OCI-LY3 (cell line): ENCODE data around the gene GRIK1.

Source experiments
- H2AFZ ChIP-seq: fragments of 200-600, 300-600 bp; shearing (Covaris generic); 2 replicates; pipeline ENCODE4 v1.6.0; 2014; ENCODE audit warnings: antibody characterized with exemption, low read depth, low read length
- H3K27ac ChIP-seq: fragments of 200-600, 300-600 bp; sonication (generic); 2 replicates; pipeline ENCODE4 v1.5.1; 2014; ENCODE audit warnings: mild to moderate bottlenecking, low read length, moderate library complexity, mixed read lengths
- H3K27me3 ChIP-seq: fragments of 200-600, 300-600 bp; sonication (generic); 2 replicates; pipeline ENCODE4 v1.6.1; 2014; ENCODE audit warnings: low read depth, low read length, mixed read lengths
- H3K36me3 ChIP-seq: fragments of 200-600, 300-600 bp; sonication (generic); replicated peaks from 2 replicates; pipeline ENCODE3; 2014; ENCODE audit warnings: low read depth, low read length, mixed read lengths
- H3K4me1 ChIP-seq: fragments of 300-600, 200-600 bp; sonication (generic); 2 replicates; pipeline ENCODE4 v1.6.1; 2014; ENCODE audit warnings: low read length, mixed read lengths
- H3K4me2 ChIP-seq: fragments of 200-600, 300-600 bp; sonication (generic); 2 replicates; pipeline ENCODE4 v1.6.1; 2014; ENCODE audit warnings: low read length, mixed read lengths
- H3K4me3 ChIP-seq: fragments of 300-600, 200-600 bp; sonication (generic); 2 replicates; pipeline ENCODE4 v1.5.1; 2014; ENCODE audit warnings: antibody characterized with exemption, mild to moderate bottlenecking, low read length, moderate library complexity
- H3K79me2 ChIP-seq: fragments of 300-600, 200-600 bp; shearing (Covaris generic); 2 replicates; pipeline ENCODE4 v1.6.1; 2014; ENCODE audit warnings: mild to moderate bottlenecking, low read length, mixed read lengths
- H3K9ac ChIP-seq: fragments of 300-600, 200-600 bp; shearing (Covaris generic); 2 replicates; pipeline ENCODE4 v1.6.0; 2014; ENCODE audit warnings: mild to moderate bottlenecking, low read length, moderate library complexity
- H3K9me3 ChIP-seq: fragments of 200-600, 300-600 bp; shearing (Covaris generic); 2 replicates; pipeline ENCODE4 v1.6.1; 2014; ENCODE audit warnings: low read length, mixed read lengths; ENCODE audit not compliant: insufficient read depth
- H4K20me1 ChIP-seq: fragments of 200-600, 300-600 bp; sonication (generic); 2 replicates; pipeline ENCODE4 v1.6.1; 2016; ENCODE audit warnings: low read length, mixed read lengths; ENCODE audit not compliant: insufficient read depth
- EZH2phosphoT487 ChIP-seq: fragments of 200-600 bp; shearing (Covaris generic); IDR thresholded peaks from 2 replicates; pipeline ENCODE4 v1.6.1; 2018; ENCODE audit warnings: antibody characterized with exemption, mixed run types, low read depth
- TF ChIP-seq, protein P1 (sequence below): fragments of 200-600, 300-600 bp; sonication (generic); IDR thresholded peaks from 2 replicates; pipeline ENCODE4 v1.5.1; 2014; ENCODE audit warnings: antibody characterized with exemption, low read length, low read depth

GRIK1 gene

DNA sequence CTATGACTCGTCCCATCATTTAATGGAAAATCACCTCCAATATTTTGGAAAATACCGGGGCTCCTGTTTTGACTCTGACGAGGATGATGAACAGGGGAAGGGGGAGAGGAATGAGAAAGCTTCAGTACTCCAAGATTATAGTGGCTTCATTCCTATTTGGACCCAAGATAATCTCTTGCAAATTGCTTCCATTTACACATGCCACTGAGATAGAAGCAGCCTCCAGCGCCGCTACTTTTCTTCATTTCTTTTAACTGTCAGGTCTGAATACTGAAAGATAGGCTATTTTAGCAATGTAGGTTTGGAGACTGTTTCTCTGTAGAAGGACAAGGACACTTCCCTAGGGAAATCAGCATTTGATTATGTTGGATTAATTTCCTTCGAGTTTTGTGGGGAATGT is 565 bp upstream of the GRIK1 start:
- no peaks in the 10 kb centered on the region for H3K36me3 ChIP-seq
- no peak overlapping the region for H2AFZ ChIP-seq
- no peak overlapping the region for H3K4me2 ChIP-seq
- no peak overlapping the region for H3K9ac ChIP-seq
- H3K27ac ChIP-seq = no peak overlapping the region
- no peak overlapping the region for H3K4me3 ChIP-seq
- H4K20me1 ChIP-seq = no peaks in the 10 kb centered on the region
- no peaks in the 10 kb centered on the region for H3K79me2 ChIP-seq
- TF ChIP-seq, protein P1, sequence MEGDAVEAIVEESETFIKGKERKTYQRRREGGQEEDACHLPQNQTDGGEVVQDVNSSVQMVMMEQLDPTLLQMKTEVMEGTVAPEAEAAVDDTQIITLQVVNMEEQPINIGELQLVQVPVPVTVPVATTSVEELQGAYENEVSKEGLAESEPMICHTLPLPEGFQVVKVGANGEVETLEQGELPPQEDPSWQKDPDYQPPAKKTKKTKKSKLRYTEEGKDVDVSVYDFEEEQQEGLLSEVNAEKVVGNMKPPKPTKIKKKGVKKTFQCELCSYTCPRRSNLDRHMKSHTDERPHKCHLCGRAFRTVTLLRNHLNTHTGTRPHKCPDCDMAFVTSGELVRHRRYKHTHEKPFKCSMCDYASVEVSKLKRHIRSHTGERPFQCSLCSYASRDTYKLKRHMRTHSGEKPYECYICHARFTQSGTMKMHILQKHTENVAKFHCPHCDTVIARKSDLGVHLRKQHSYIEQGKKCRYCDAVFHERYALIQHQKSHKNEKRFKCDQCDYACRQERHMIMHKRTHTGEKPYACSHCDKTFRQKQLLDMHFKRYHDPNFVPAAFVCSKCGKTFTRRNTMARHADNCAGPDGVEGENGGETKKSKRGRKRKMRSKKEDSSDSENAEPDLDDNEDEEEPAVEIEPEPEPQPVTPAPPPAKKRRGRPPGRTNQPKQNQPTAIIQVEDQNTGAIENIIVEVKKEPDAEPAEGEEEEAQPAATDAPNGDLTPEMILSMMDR = no peak
- no peak for TF ChIP-seq EZH2phosphoT487
- H3K9me3 ChIP-seq = no peaks in the 10 kb centered on the region
- no peaks in the 10 kb centered on the region for H3K4me1 ChIP-seq
- no peaks in the 10 kb centered on the region for H3K27me3 ChIP-seq

DNA sequence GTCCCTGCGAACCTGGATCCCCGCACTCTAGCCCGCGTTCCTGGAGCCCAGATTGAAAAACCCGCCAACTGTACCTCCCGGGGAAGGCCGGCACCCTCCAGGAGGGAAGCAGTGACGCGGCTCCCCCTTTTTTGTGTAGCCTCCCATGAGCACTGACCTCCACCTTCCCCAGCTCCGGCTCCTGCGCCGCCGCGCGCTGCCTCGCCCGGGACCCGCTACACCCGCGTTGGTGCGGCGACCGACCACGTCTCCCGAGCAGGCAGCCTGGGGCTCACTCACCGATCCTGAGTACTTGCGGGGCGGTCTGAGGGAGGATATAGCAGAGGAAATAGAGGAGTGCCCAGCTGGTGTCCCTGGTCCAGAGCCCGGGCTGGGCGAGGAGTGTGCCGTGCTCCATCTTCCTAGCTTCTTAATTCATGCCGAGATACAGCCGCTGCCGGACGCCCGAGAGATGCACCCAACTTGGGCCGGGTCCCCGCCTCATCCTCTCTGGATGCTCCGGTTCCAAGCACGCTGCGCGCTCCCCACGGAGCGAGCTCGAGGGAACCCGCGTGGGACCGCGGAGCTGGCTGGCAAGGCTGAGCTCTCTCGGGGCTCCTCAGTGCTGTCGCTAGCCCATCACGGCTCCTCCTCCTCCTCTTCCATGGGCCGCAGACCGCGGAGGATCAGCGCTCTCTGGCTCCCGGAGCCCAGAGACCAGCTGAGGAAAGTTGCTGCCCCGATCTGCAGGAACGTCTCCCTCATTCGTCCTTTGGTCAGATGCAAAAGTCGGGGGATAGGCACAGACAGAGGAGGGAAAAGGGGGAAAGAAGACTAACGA is 482 bp downstream of the GRIK1 start:
- Histone ChIP-seq H2AFZ (no peak overlapping the region), H3K9me3 (no peaks in the 10 kb centered on the region), H3K27me3 (no peaks in the 10 kb centered on the region), H3K4me2 (no peak overlapping the region), H4K20me1 (no peaks in the 10 kb centered on the region), H3K79me2 (no peaks in the 10 kb centered on the region), H3K4me1 (peaks cover 8% of the 10 kb centered on the region), H3K4me3 (no peak overlapping the region), H3K36me3 (no peaks in the 10 kb centered on the region), H3K27ac (no peak overlapping the region), H3K9ac (no peak overlapping the region)
- TF ChIP-seq EZH2phosphoT487 = no peak
- TF ChIP-seq, protein P1 = no peak

DNA sequence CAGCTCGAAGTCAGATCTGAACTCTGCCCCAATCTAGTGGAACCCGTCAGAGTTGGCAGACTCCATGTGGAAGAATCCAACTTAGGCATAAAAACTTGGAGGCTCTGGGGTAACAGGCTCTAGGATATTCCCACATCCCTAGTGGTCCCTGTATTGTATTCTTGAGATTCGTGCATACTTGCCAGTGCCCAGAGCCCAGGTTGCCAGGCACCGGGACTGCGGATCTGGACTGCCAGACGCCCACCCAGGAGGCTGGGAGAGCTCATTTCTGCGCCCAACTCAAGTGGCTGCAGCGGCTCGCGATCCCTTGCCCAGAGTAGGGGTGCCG is 1.1 kb downstream of the GRIK1 start:
- H3K27me3 ChIP-seq = no peaks in the 10 kb centered on the region
- H4K20me1 ChIP-seq = no peaks in the 10 kb centered on the region
- H3K79me2 ChIP-seq = no peaks in the 10 kb centered on the region
- no peak overlapping the region for H3K9ac ChIP-seq
- H3K4me3 ChIP-seq = no peak overlapping the region
- H3K36me3 ChIP-seq = no peaks in the 10 kb centered on the region
- H3K4me1 ChIP-seq = peaks cover 11% of the 10 kb centered on the region
- TF ChIP-seq, protein P1 = no peak
- no peak for TF ChIP-seq EZH2phosphoT487
- H3K27ac ChIP-seq = no peak overlapping the region
- no peak overlapping the region for H3K4me2 ChIP-seq
- no peaks in the 10 kb centered on the region for H3K9me3 ChIP-seq
- H2AFZ ChIP-seq = no peak overlapping the region

DNA sequence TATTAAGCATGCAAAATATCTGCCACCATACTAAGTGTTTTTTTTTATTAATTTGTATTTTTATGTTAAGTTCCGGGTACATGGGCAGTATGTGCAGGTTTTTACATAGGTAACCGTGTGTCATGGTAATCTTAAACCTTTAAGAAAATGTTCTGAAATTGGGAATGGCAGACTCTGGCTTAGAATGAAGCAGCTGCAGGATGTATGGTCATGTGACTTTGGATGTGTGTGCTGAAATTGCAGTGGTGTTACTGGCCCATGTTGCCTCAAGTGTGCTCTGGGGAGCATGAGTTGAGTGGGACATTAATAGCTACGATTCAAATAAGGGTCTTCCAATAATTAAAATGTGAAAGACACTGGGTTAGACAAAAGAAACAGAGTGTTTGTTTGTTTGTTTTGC is 6.7 kb downstream of the GRIK1 start:
- H3K4me3 ChIP-seq = no peak overlapping the region
- no peak overlapping the region for H3K27ac ChIP-seq
- no peaks in the 10 kb centered on the region for H3K27me3 ChIP-seq
- no peaks in the 10 kb centered on the region for H3K36me3 ChIP-seq
- H2AFZ ChIP-seq = no peak overlapping the region
- H3K4me2 ChIP-seq = no peak overlapping the region
- peaks cover 11% of the 10 kb centered on the region for H3K4me1 ChIP-seq
- H3K9ac ChIP-seq = no peak overlapping the region
- no peaks in the 10 kb centered on the region for H3K9me3 ChIP-seq
- H3K79me2 ChIP-seq = no peaks in the 10 kb centered on the region
- TF ChIP-seq, protein P1 = no peak
- TF ChIP-seq EZH2phosphoT487 = no peak
- H4K20me1 ChIP-seq = no peaks in the 10 kb centered on the region
